Adrenal gland (tissue), 5 donors: Measurements from ENCODE around the gene SPOCK1.

Source experiments
- CTCF ChIP-seq, 6 experiments: fragments of 450-650 bp in 4 of 6; fragments of 200-600 bp in 2 of 6; sonication (generic) in 1 of 6; IDR thresholded peaks; 1 replicate in 5 of 6; 2 replicates in 1 of 6; pipeline versions ENCODE4 v1.5.1 to v1.8.0; 2016 to 2021; ENCODE audit warnings: antibody characterized with exemption in 6 of 6, mild to moderate bottlenecking in 2 of 6, moderate library complexity in 1 of 6
- POLR2A ChIP-seq, 2 donors: fragments of 450-650 bp; IDR thresholded peaks; one replicate each; pipeline ENCODE4 v1.6.1; 2017; ENCODE audit warnings: antibody characterized with exemption in 2 of 2, mild to moderate bottlenecking in 2 of 2, moderate library complexity in 1 of 2
- donor health status: DM: no; HTN: no; CAD: no.

DNA sequence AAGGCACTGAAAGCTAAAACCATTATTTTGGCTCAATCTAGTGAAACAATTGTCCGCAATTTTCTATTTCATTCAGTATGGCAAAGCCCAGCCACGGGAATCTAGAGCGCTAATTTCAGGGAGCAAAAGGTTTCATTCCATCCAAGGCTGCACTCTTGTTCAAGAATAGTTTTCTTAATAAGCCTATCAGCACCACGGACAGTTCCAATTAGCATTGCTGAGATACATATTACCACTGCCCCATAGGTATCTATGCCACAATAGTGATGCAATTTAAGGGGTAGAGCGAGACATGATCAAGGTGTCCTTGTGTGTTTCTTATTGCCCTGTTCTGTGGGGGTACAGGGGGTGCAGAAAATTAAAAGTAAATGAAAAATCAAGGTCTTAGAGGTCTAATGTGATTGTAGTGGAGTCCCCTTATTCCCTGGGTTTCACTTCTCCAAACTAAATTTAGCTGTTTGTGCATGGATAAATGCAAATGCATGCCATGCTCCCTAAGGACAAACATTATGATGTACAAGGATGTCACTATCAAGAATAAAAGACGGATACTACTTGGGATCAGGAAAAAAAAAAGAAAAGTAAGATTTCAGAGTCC, 45.5 kb downstream of the SPOCK1 start:
- no peak for TF ChIP-seq CTCF (IDR thresholded peaks at IDR 0.05)
- no peak for TF ChIP-seq POLR2A (IDR thresholded peaks at IDR 0.05)
